Measurements from ENCODE around the gene PPARD.
"Not testable (repeated sequence)": the region's sequence is repeated elsewhere in the genome, so short reads cannot be mapped to it uniquely, and the experiment has no call there.

Gene PPARD

DNA sequence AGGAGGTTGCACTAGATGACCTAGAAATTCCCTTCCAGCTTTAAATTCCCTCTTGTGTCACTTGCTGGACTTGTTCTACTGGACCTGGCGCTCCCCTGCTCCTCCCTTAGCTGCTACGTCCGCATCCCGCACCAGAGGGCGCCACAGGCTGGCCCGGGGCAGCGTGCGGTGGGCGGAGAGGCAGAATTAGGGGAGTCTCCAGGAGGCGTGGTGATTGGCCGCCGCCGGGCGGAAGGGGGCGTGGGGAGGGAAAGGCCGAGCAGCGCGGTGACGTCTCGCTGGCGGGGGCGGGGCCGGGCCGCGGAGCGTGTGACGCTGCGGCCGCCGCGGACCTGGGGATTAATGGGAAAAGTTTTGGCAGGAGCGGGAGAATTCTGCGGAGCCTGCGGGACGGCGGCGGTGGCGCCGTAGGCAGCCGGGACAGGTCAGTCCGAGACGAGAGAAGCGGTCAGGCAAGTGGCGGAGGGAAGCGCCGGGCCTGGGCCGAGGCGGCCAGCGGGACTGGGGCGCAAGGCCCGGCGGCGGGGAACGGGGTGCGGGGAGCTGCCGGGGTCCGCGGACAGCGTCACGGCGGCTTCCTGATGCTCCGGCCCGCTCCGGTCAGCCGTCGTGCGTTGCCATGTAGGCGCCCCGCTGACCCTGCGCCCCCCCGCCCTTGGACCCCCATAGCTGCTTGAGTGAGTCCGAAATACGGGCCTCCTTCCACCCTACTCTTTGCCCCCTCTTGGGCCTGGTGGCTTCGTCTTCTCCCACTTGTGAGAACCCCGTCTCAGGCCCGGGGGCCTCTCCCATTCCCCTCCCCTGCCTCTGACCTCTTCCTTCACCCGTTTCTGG lies at the start of gene PPARD:
PPARD (plus strand) TSS at position 301 of the 834 bp plus-strand sequence. CDS start 68,530 bp downstream, outside the sequence.
- peak; percentile 94 for DNase-seq

DNA sequence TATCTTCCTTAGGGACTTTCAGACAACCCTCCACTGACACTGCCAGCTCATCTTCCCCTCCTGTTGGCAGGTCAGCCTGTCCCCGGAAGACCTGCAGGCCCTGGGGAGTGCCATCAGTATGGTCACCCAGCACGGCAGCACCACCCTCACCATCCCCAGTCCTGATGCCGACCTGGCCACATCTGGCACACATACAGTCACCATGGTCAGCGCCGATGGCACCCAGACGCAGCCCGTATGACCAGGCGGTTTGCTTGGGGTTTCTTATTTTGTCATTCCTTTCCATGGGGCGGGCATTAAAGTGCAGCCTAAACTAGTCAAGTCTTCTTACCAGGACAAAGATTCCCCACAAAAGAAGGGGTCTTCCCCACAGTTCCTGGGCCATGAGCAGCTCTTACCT lies 48.7 kb upstream of the PPARD start:
- DNase-seq = no peak

DNA sequence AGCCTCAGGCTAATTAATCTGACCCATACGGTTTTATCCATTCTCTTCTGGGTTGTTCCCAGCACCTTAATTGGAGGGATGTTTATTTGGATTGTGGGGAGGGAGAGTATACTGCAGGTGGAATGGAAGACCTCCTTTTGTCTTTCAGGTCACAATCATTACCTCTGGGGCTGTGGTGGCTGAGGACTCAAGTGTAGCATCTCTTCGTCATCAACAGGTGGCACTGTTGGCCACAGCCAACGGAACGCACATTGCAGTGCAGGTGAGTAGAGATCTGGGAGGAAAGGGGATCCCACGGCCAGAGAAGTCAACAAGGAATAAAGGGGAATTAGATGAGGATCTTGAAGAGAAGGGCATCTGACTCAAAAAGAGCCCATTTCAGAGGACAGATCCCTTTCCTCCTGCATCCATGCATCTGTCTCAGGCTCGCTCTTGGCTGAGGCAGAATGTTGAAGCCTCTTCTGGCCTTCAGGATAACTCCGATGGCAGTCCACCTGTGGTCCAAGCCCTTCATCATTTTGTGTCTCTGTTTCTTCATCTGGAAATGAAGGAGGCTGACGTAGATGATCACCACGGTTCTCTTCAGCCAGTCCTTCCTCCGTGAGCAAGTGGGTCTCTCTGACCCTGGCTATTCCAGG lies 47.9 kb upstream of the PPARD start:
- DNase-seq = peak; percentile 43

DNA sequence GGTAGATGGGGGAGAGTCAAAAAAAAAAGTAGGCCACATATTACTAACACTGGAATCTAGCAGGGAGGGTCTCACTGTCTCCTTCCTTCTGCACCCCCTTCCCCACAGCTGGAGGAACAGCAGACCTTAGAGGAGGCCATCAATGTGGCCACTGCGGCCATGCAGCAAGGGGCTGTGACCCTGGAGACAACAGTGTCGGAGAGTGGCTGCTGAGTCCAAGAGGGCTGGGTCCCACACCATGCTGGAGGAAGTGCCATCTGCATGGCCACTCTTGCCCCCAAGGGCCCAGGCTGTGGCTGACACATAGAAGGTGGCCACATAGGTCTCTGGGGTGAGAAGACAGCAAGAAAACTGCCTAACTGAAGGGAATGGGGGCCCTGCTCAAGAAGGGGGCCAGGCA lies 47.3 kb upstream of the PPARD start:
- DNase-seq = no peak

DNA sequence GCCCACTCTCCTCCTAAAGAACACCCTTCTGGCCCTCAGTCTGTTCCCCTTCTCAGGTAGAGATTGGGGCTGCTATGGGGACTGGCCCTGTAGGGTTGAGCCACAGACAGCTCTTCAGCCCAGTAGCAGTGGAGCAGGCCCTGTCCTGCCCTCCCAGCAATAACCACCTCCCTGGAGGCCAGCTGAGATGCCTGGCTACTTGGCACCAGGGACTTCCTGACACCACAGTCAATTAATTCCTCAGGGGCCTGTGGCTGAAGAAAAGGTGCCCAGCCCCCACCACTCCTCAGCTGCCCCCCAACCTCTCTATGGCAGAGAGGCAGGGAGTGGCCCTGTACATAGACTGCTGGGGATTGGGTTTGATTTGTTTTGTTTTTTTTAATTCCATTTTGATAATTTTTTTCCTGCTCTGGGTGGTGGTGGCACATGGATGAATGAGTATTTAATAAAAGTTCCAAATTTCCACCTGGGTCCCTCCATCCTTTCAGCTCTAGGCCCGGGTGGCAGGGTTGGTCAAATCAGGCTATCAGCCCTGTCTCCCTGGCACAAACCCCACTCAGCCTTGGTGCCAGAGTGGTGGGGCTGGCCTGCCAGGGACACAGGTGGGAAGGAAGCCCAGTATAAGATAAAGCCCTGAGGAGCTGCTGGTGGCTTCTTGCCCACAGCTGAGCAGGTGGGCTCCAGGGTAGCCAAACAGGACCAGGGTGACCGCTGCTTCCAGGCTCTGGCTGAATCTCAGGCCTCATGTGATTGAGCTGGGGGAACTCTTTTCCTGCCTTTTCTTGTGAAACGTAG lies 46.6 kb upstream of the PPARD start:
- DNase-seq = no peak

DNA sequence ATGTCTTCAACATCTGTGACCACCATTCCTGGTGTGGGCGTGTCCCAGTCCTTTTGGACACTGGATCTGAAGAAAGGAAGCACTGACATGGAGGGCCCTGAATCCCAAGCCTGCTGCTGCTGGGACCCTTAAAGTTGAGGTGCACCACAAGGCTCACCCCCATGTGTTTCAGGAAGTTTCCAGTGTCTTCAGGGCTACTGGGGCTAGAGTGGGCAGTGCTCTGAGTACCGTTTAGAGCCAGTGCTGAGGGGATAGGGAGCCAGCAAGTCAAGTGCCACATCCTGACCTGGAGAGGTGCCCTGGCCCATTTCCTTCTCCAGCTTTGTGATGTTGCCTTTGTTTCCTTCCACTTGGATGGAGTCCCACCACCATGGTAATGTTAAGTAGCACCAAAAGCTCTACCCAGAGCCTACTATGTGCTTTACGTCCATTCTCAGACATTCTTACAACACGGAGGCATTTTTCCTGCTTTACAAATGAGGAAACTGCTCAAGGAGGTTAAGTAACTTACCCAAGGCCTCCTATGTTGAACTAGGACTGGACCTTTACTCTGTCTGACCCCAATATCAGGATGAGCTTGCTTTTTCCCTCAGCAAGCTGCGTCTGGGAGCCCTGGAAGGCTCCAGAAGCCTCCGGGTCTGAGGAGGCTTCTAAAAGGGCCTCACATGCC lies 45.3 kb upstream of the PPARD start:
- DNase-seq = no peak

DNA sequence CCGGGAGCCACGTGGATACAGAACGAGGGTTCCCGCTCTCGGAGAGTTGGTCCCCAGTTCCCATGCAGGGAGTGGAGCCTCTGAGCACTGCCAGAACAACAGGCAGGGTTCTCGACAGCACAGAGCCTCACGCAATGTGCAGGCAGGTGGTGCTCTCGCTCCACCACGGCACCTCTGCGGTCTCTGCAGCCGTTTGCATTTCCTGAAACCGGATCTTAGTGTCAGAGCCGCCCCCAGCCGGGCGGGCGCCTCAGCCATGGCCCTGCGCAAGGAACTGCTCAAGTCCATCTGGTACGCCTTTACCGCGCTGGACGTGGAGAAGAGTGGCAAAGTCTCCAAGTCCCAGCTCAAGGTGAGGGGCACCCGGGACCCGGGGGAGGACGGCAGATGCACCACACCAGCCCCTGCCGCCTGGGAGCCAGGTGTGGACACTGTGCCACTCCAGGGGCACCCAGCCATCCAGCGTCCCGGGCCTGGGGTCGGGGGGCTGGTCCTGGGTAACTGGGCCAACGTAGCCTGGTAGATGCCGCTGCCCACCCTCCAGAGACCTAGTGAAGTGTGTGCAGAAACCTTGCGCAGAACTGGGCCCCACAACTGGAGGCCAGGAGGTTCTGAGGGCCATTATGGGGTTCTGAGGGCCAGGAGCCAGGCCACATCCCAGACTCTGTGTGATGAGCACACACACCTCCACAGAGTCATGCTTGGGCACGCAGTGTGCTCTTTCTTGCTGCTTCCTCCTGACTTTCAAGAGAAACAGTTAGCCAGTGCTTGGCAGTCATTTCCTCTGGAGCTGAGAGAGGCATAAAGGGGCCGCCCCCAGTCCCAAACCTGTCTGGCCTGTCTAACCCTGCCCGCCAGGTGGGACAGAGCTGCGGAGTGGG lies 44.5 kb upstream of the PPARD start, which contains the start of gene DEF6:
DEF6 (plus strand) TSS at position 218 of the 881 bp plus-strand sequence; CDS start at position 257, 39 bp downstream.
- DNase-seq = peak; percentile 84

DNA sequence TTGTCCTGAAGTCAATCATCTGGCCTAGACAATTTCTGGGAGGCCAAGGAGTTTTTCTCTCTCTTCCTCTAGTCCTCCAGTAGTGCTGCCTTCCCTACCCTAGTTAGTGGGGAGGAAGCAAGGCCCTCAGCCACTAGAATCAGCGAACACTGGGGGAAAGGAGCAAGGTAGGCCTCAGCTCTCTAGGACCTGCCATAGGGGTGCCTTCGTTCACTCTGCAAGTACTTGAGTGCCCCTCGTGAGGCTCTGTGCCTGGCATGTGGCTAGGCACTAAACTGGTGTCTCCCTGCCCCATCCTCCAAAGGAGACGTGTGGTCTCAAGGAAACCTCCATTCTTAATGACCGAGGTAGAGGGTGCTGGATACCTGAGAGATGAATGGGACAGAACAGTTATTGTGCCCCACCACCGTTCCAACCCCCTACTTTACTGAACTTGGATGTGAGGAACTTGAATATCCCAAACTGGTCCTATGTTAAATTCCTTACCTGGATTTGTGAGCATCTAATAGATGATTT lies 43.7 kb upstream of the PPARD start:
- DNase-seq = no peak

DNA sequence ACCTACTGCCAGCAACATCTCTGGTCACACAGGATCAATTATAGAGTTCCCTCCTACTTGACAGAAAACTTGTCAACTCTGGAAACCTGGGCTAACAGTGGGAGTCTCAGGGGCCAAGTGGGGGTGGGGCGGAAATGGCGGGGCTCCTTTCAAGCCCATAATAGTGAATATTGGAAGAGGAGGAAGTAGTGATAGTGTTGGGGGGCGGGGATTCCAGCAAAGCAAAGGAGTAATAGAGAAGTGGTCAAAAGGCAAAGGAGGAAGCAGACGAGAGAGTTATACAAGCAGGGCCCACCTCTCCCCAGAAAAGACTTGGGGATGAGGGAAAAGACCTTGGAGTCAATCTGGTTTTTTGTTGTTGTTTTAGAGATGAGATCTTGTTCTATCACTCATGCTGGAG lies 42.7 kb upstream of the PPARD start:
- DNase-seq = no peak

DNA sequence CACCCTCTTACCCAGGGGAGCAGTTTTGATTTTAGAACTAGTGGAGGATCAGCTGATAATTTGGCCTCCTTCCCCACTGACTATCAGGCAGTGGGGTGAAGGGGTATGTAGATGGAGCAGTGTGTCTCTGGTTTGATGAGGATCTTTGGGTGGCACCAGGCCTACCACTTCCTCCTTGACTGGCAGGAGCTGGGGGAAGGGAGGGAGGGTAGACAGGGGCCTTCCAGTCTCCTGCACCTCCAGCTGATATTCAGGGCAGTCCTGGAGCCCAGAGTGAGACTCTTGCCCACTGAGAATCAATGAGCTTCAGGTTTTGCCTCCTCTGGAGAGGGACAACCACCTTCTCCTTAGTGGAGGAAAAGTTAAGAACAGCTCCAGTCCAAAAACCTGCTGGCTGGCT lies 41.5 kb upstream of the PPARD start:
- no peak for DNase-seq

DNA sequence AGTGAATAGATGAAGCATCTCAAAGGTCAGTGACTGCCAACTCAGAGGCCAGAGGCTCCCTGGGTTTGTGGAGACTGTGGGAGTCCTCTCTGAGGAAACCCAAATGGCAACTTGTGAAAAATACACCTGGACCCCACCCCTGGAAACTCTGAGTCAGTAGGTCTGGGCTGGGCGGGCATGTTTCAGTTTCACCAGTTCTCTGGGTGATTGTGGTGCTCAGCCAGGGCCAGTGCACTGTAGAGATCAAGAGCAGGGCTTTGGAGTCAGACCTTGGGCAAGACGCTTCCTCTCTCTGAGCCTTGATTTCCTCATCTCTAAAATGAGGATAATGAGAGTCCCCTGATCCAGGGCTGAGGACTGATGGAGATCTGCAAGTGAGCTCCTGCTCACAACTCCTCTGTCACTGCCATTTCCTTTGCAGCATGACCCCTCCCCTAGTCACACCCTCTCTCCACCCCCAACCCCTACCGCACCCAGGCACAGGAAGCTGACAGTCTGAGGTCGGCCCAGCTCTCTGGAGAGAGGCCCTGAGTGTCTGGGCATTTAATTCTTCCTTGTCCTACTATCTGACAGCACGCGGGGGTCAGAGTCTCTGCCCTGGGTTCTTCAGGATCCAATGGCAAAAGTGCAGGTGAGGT lies 39.6 kb upstream of the PPARD start:
- peak; percentile 81 for DNase-seq

DNA sequence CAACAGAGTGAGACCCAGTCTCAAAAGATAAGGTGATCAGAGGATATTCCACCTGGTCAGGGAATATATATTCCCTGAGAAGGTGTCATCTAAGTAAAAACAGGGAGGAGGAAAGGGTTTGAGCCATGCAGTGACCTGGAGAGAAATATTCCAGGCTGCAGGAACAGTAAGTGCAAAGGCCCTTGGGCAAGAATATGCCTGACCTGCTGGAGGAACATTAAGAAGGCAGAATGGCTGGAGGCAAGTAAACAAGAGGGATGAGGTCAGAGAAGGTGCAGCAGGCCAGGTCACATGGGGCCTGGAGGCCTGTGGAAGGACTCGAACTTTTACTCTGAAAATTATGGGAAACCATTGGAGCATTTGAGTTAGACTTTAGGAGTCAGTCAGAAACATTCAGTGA lies 38.1 kb upstream of the PPARD start:
- no peak for DNase-seq

DNA sequence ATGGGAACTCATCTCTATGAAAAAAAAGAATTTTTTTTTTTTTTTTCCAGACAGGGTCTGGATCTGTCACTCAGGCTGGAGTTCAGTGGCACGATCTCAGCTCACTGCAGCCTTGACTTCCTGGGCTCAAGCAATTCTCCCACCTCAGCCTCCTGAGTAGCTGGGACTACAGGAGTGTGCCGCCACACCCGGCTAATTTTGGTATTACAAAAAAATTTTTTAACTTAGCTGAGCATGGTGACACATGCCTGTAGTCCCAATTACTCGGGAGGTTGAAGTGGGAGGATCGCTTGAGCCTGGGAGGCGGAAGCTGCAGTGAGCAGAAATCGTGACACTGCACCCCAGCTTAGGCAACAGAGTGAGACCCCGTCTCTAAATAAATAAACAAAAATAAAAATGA lies 37.2 kb upstream of the PPARD start:
- DNase-seq = no peak

DNA sequence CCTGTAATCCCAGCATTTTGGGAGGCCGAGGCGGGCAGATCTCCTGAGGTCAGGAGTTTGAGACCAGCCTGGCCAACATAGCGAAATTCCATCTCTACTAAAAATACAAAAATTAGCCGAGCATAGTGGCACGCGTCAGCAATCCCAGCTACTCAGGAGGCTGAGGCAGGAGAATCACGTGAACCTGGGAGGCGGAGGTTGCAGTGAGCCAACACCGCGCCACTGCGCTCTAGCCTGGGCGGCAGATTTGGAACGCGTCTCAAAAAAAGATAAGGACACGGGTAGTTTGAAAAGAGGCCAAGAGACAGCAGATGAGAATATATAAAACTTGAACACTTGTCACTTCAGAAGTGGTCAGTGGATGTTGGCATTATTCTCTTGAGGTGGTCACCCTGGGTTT lies 35.2 kb upstream of the PPARD start:
- DNase-seq = not testable (repeated sequence)

DNA sequence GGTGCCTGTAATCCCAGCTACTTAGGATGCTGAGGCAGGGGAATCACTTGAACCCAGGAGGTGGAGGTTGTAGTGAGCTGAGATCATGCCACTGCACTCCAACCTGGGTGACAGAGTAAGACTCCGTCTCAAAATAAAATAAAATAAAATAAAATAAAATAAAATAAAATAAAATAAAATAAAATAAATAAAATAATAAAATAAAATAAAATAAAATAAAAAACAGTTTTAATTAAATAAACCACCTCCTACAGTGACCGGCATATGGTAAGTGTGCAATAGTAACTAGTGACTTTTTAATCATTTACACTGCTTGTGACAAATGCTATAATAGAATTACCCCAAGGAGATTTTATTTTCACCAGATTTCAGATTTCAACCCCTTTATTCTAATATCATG lies 33.8 kb upstream of the PPARD start:
- not testable (repeated sequence) for DNase-seq

DNA sequence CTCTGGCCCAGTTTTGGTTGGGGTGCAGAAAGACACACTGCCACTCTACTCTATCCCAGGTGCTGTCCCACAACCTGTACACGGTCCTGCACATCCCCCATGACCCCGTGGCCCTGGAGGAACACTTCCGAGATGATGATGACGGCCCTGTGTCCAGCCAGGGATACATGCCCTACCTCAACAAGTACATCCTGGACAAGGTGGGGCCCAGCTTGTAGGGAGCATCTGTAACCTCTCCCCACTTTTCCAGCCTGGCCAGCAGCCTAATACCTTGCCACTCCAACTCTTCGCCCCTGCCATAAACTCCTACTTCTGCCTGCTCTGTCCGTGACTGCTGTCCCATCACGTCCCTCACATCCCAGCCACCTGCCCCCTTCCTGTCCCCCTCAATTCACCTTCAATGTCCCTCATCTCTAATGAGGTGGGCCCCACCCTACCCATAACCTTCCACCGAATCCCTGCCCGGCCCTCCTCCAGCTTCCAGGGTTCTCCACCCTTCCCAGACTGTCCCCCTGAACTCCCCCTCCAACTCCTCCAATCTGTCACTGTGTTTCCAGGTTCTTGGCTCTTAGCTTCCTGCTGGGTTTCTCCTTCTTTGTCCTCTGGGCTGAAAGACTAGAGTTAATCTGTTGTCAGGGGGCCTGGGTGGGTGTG lies 32.6 kb upstream of the PPARD start:
- no peak for DNase-seq

DNA sequence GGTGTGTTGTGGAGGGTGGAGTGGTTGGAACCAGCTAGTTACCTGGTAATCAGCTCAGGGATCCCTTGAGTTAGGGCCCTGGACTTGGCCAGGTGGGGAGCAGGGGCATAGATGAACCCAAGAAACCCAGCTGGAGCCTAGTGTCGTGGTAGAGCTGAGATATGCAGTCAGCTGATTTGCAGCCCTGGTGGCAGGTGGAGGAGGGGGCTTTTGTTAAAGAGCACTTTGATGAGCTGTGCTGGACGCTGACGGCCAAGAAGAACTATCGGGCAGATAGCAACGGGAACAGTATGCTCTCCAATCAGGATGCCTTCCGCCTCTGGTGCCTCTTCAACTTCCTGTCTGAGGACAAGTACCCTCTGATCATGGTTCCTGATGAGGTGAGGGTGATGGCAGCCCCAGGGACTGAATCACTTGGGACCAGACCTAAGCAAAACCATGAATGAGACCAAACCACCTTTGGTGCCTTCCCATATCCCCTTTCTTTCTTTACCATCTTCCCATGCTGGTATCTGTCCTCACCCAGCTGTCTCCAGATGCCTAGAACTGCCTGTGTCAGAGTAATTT lies 32.0 kb upstream of the PPARD start:
- no peak for DNase-seq

DNA sequence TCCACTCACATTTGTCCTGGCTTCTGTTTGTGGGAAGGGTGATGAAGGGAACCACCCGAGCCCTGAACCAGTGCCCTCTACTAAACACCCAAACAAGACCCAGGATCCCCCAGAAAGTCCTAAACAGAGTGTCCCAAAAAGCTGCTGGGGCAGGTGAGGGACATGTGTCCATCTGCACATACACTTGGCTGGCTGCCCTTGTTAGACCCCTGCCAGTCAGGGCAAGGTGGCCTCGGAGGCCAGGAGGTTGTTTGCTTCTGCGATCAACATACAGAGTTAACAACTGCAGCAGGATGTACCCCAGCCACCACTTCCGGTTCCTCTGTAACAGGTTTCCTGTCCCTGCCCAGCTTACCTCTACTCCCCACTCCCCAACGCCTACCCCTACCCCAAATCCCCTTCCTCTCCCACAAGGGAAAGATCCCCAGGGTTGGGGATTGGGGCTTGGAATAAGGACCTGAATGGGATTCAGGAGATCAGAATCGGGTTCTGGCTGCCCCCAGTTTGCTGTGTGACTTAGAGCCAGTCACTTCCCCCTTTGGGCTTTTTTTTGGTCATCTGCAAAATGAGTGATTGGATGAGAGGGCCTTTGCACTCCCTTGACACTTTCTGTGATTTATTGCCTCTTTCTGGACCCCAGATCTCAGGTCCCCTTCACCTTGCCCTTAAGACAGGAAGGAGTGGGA lies 30.8 kb upstream of the PPARD start:
- DNase-seq = peak; percentile 44

DNA sequence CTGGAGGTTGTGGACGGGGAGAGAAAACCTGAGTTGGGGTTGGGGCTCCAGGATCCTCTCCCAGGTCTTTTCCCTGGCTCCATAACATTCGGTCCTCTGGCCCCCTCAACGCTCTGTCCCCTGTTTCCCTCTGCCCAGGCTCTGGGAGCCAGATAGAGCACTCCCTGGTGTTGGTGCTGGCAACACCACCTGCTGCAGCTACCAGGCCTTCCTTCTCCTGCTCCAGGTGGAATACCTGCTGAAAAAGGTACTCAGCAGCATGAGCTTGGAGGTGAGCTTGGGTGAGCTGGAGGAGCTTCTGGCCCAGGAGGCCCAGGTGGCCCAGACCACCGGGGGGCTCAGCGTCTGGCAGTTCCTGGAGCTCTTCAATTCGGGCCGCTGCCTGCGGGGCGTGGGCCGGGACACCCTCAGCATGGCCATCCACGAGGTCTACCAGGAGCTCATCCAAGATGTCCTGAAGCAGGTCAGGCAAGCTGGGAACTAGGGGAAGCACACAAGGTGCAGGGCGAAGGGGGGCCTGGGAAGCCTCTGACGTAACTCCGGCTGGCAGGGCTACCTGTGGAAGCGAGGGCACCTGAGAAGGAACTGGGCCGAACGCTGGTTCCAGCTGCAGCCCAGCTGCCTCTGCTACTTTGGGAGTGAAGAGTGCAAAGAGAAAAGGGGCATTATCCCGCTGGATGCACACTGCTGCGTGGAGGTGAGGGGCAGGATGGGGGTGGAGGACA lies 30.1 kb upstream of the PPARD start:
- DNase-seq = no peak
